Testis (tissue), 5 donors: ENCODE results near the gene GNL1. TPM values are rescaled to one million over a fixed set of nuclear protein-coding genes. Genes with fewer than 3 reads are reported as not detected.

ENCODE experiments used
- DNase-seq: peaks from one replicate; pipeline ENCODE4 v3.0.0-alpha.2; 2019
- H3K27ac ChIP-seq, 2 donors: fragments of 200-600 bp; sonication (generic); one replicate each; pipeline ENCODE4 v1.5.1; 2019
- H3K27me3 ChIP-seq: fragments of 200-600 bp; sonication (generic); one replicate; pipeline ENCODE4 v1.5.1; 2019
- H3K36me3 ChIP-seq: fragments of 200-600 bp; sonication (generic); one replicate; pipeline ENCODE4 v1.5.1; 2017; ENCODE audit warnings: low read depth; ENCODE audit errors: missing control alignments
- H3K4me1 ChIP-seq: fragments of 200-600 bp; sonication (generic); one replicate; pipeline ENCODE4 v1.5.1; 2019
- H3K4me3 ChIP-seq, 2 donors: fragments of 200-600 bp; sonication (generic); one replicate each; pipeline ENCODE4 v1.5.1; 2017 to 2019
- H3K9me3 ChIP-seq: fragments of 200-600 bp; sonication (generic); one replicate; pipeline ENCODE4 v1.5.1; 2017
- POLR2A ChIP-seq: fragments of 450-650 bp; IDR thresholded peaks from one replicate; pipeline ENCODE4 v1.6.1; 2017; ENCODE audit warnings: antibody characterized with exemption, mild to moderate bottlenecking, moderate library complexity
- WGBS, 2 donors: methylation state at CpG; one replicate each; pipeline ENCODE4 v1.1.5; 2018; 5-methylcytosine and 5-hydroxymethylcytosine counted together
- intact Hi-C: fragments of 100-400 bp; cut with DNase I; formaldehyde crosslinking; loops from one replicate; pipeline ENCODE4 v1.15.1; 2023; ENCODE audit warnings: low total_unique reads
- long read RNA-seq, 2 donors: transcript quantifications; one replicate each; lab custom pipeline, GENCODE V29; 2026
- polyA plus RNA-seq: library from polyadenylated mRNA; stranded (reverse); fragments of 350-450 nt; fragmentation: Illumina TruSeq; extraction: RNeasy Lipid Tissue Mini Kit (QIAGEN cat#74804); gene quantifications from one replicate; pipeline ENCODE4 v1.2.3, GENCODE V29; 2014; ENCODE audit warnings: low read depth, low replicate concordance; ENCODE audit not compliant: insufficient read depth
- total RNA-seq, 2 donors: library from RNA; depleted of rRNA; stranded (reverse); fragments of >200 nt; gene quantifications; one replicate each; pipeline ENCODE4 v1.2.3, GENCODE V29; 2016
- TF ChIP-seq, protein P1 (sequence below), 3 experiments: fragments of 450-650 bp in 2 of 3; fragments of 200-600 bp in 1 of 3; sonication (generic) in 1 of 3; IDR thresholded peaks; one replicate each; pipeline ENCODE4 v1.5.1; 2016 to 2019; ENCODE audit warnings: antibody characterized with exemption in 3 of 3, mild to moderate bottlenecking in 2 of 3, moderate library complexity in 1 of 3

Gene GNL1, protein sequence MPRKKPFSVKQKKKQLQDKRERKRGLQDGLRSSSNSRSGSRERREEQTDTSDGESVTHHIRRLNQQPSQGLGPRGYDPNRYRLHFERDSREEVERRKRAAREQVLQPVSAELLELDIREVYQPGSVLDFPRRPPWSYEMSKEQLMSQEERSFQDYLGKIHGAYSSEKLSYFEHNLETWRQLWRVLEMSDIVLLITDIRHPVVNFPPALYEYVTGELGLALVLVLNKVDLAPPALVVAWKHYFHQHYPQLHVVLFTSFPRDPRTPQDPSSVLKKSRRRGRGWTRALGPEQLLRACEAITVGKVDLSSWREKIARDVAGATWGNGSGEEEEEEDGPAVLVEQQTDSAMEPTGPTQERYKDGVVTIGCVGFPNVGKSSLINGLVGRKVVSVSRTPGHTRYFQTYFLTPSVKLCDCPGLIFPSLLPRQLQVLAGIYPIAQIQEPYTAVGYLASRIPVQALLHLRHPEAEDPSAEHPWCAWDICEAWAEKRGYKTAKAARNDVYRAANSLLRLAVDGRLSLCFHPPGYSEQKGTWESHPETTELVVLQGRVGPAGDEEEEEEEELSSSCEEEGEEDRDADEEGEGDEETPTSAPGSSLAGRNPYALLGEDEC
- total RNA-seq, result 10 to 100 TPM; 68.7 to 72.8 TPM
- 205 TPM for polyA plus RNA-seq
- long read RNA-seq, donor 1, full-length matches to known transcripts, result 6 of 12 reads
- long read RNA-seq, donor 1, partial matches to known transcripts, result 6 of 12 reads
- long read RNA-seq, donor 1, other reads (novel, unspliced or antisense), result 0 of 12 reads
- long read RNA-seq, donor 2, full-length matches to known transcripts, result 15 of 21 reads
- long read RNA-seq, donor 2, partial matches to known transcripts, result 6 of 21 reads
- long read RNA-seq, donor 2, other reads (novel, unspliced or antisense), result 0 of 21 reads

- peak; percentile 97 for DNase-seq
- H3K4me3 ChIP-seq, result peak within 1 kb of the TSS; percentile 92 to 97
- H3K4me1 ChIP-seq, result peaks cover 16% of the 10 kb centered on the region
- H3K27ac ChIP-seq, result peak within 1 kb of the TSS; percentile 96 to 99
- no peaks in the 10 kb centered on the region for H3K27me3 ChIP-seq
- no peak for TF ChIP-seq POLR2A
- TF ChIP-seq, protein P1, sequence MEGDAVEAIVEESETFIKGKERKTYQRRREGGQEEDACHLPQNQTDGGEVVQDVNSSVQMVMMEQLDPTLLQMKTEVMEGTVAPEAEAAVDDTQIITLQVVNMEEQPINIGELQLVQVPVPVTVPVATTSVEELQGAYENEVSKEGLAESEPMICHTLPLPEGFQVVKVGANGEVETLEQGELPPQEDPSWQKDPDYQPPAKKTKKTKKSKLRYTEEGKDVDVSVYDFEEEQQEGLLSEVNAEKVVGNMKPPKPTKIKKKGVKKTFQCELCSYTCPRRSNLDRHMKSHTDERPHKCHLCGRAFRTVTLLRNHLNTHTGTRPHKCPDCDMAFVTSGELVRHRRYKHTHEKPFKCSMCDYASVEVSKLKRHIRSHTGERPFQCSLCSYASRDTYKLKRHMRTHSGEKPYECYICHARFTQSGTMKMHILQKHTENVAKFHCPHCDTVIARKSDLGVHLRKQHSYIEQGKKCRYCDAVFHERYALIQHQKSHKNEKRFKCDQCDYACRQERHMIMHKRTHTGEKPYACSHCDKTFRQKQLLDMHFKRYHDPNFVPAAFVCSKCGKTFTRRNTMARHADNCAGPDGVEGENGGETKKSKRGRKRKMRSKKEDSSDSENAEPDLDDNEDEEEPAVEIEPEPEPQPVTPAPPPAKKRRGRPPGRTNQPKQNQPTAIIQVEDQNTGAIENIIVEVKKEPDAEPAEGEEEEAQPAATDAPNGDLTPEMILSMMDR (IDR thresholded peaks at IDR 0.05), result no peak
- no peaks in the 10 kb centered on the region for H3K9me3 ChIP-seq
- intact Hi-C loops, result no loop called here
- H3K36me3 ChIP-seq, result no peaks in the 10 kb centered on the region
- 0 to 1% methylated on average over 7 to 71 of the region's 71 CpGs for WGBS, 2 donors
Observed at GRCh38 chr6:30556066-30556905, at the start of gene GNL1. TSS of gene GNL1 (minus strand) at chr6:30556489. CDS start at chr6:30556203, 286 bp downstream.

DNA sequence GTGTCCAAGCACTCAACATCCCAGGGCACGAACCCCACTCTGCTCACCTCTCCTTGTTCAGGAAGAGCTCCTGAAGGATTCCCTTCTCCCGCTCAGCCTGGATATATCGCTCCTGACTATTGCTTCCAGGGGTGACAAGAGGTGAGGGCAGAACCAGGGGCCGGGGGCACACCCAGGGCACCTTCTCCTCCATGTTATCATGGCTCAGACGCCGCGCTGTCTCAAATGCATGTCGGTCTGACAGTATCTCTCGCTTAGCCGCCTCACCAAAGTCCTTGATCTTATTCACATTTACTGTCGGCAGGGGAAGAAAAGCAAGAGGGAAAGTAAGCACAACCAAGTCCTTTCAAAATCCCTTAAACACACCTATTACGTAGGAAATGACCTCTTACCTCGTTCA is 47.7 kb upstream of the GNL1 start:
- Histone ChIP-seq H3K4me1 (no peaks in the 10 kb centered on the region), H3K27me3 (no peaks in the 10 kb centered on the region), H3K36me3 (no peaks in the 10 kb centered on the region), H3K4me3 (no peak overlapping the region), H3K9me3 (no peaks in the 10 kb centered on the region), H3K27ac (no peak overlapping the region)
- intact Hi-C loops, result loop anchor here (10.0 kb wide), 1 partner anchor 119 kb away; the partner anchor contains the start of gene HLA-E
- no peak for DNase-seq
- 94 to 95% methylated on average over 13 of the region's 13 CpGs for WGBS, 2 donors
- TF ChIP-seq, protein P1 (IDR thresholded peaks at IDR 0.05), result no peak
- TF ChIP-seq POLR2A, result no peak

DNA sequence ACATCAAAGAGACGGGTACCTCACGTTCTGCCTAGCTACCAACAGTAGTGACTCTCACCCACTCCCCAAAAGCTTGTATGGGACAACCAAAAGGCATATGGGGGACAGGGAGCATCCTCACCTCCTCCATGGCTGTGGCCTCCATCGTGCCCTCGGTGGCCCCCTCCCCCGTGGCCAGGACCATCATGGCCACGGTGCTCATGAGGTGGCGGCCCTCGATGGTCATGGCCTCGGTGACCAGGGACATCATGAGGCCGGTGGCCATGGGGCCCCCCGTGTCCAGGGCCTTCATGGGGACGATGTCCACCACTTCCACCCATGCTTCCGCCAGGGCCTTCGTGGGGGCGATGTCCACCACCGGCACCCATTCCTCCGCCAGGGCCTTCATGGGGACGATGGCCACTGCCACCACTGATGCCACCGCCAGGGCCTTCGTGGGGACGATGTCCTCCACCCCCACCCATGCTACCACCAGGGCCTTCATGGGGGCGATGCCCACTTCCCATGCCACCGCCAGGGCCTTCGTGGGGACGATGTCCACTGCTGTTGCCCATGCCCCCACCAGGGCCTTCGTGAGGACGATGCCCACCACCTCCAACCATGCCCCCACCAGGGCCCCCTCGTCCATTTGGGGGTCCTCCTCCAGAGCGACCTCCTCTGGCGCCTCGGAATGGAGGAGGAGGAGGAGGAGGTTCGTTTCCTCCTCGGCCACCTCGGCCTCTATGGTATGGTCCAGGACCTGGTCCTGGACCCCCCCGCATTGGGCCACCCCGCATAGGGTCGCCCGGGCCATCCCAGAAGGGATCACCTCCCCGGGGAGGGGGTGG is 45.7 kb upstream of the GNL1 start:
- no peaks in the 10 kb centered on the region for H3K9me3 ChIP-seq
- DNase-seq, result no peak
- no peak overlapping the region for H3K4me3 ChIP-seq
- intact Hi-C loops, result loop anchor here (10.0 kb wide), 1 partner anchor 117 kb away; the partner anchor contains the start of gene HLA-E
- H3K36me3 ChIP-seq, result no peaks in the 10 kb centered on the region
- H3K27me3 ChIP-seq, result no peaks in the 10 kb centered on the region
- no peaks in the 10 kb centered on the region for H3K4me1 ChIP-seq
- 90 to 94% methylated on average over 21 to 38 of the region's 39 CpGs for WGBS, 2 donors
- no peak overlapping the region for H3K27ac ChIP-seq
- no peak for TF ChIP-seq POLR2A
- TF ChIP-seq, protein P1 (IDR thresholded peaks at IDR 0.05), result no peak

GRCh38 chr6:30601436-30601814 is 45.1 kb upstream of the GNL1 start:
- H3K4me1 ChIP-seq, result no peaks in the 10 kb centered on the region
- WGBS, 2 donors, result 67 to 74% methylated on average over 6 of the region's 6 CpGs
- intact Hi-C loops, result loop anchor here (10.0 kb wide), 1 partner anchor 117 kb away; the partner anchor contains the start of gene HLA-E
- no peak overlapping the region for H3K4me3 ChIP-seq
- H3K9me3 ChIP-seq, result no peaks in the 10 kb centered on the region
- TF ChIP-seq, protein P1 (IDR thresholded peaks at IDR 0.05), result no peak
- no peak for TF ChIP-seq POLR2A
- no peaks in the 10 kb centered on the region for H3K27me3 ChIP-seq
- H3K36me3 ChIP-seq, result no peaks in the 10 kb centered on the region
- DNase-seq, result no peak
- no peak overlapping the region for H3K27ac ChIP-seq
